Activated T-cell treated with anti-CD3 and anti-CD28 coated beads, Interleukin-2, amount 50 U/mL, for 4 hours (primary cell): ENCODE measurements around the gene MYL7. TPM values are rescaled to one million over a fixed set of nuclear protein-coding genes. Genes with fewer than 3 reads are reported as not detected.
"Not testable (repeated sequence)": the region's sequence is repeated elsewhere in the genome, so short reads cannot be mapped to it uniquely, and the experiment has no call there.

ENCODE experiments used
- ATAC-seq, 2 donors: fragments of 200-7000 bp; cut with Tn5 transposase; one replicate each; pipeline ENCODE4 v1.10.0; 2021
- DNase-seq: peaks from one replicate; pipeline ENCODE4 v3.0.0-alpha.2; 2020
- H3K27me3 Mint-ChIP-seq: one replicate; pipeline ENCODE4 v1.8.0; 2021; ENCODE audit warnings: low read depth, mixed read lengths
- H3K36me3 Mint-ChIP-seq: one replicate; pipeline ENCODE4 v1.8.0; 2022; ENCODE audit warnings: mixed read lengths; ENCODE audit not compliant: insufficient read depth
- H3K4me1 Mint-ChIP-seq: one replicate; pipeline ENCODE4 v1.8.0; 2021; ENCODE audit warnings: low read depth, mixed read lengths
- H3K4me3 Mint-ChIP-seq: one replicate; pipeline ENCODE4 v1.8.0; 2021; ENCODE audit warnings: mild to moderate bottlenecking, moderate library complexity, mixed read lengths
- H3K9me3 Mint-ChIP-seq: one replicate; pipeline ENCODE4 v1.8.0; 2021; ENCODE audit warnings: mixed read lengths
- total RNA-seq, 3 donors: library from RNA; stranded (reverse); gene quantifications; one replicate each; pipeline ENCODE4 v1.2.1, GENCODE V29; 2021

Gene MYL7
- total RNA-seq, 3 donors from 2014 or later: 0.55 TPM; not detected in 2

DNA sequence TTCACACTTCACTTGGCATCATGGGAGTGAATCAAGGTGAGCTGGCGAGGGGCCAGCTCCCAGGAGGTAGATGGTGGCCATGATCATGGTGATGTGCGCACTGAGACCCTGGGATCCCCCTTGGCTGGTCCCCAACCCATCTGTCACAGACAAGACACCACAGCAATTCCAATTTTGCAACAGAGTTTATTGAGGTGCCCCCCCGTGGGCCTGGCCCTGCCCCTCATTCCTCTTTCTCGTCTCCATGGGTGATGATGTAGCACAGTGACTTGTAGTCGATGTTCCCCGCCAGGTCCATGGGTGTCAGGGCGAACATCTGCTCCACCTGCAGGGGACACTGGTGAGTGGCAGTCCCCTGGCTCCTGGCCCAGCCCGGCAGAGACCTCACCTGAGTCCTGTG lies 2.4 kb downstream of the MYL7 start:
- H3K4me1 Mint-ChIP-seq: no peaks in the 10 kb centered on the region
- H3K36me3 Mint-ChIP-seq: no peaks in the 10 kb centered on the region
- H3K27me3 Mint-ChIP-seq: peaks cover 2% of the 10 kb centered on the region
- ATAC-seq (peak in 1 of 2 donors; percentile 21), DNase-seq (no peak)
- no peak overlapping the region for H3K4me3 Mint-ChIP-seq
- no peaks in the 10 kb centered on the region for H3K9me3 Mint-ChIP-seq

DNA sequence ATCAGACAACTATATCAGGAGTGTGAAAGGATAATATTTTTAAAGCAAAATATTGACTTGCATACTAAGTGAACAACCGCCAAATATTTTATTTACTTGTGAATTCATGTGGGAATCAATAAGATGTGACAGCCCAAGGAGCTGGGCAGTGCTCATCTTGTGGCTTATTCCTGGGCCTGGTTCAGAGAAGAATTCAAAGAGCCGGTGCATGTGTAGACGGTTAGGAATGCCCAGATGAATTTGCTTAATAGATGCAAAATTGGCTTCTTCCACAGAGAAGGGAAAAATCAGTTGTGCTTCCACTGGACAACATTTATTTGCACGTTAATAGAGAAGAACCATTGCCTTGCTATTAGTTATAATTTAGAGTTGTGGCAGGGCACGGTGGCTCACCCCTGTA lies 4.4 kb downstream of the MYL7 start:
- Mint-ChIP-seq H3K4me3 (no peak overlapping the region), H3K27me3 (peaks cover 2% of the 10 kb centered on the region), H3K4me1 (no peaks in the 10 kb centered on the region), H3K9me3 (no peaks in the 10 kb centered on the region), H3K36me3 (no peaks in the 10 kb centered on the region)
- ATAC-seq (no peak), DNase-seq (no peak)

DNA sequence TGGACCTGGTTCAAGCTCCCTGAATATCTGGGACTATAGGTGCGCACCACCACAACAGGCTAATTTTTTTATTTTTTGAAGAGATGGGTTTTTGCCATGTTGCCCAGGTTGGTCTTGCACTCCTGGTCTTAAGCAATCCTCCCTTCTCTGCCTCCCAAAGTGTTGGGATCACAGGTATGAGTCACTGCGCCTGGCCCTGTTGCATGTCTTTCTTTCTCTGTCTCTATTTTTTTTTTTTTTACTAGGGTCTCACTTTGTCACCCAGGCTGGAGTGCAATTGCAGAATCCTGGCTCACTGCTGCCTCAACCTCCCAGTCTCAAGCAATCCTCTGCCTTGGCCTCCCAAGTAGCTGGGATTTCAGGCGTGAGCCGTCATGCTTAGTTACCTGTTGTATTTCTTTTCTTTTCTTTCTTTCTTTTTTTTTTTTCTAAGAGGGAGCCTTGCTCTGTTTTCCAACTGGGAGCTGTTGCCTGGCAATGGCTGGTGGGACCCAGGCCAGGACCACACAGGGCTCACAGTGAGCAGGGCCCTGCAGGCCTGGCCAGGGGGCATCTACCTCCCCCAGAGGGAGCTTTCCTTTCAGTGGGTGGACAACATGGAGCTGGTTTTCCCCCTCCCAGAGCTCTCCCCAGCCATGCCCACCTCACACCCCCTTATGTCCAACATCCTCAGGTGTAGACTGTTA lies 6.0 kb downstream of the MYL7 start:
- H3K4me3 Mint-ChIP-seq: no peak overlapping the region
- no peaks in the 10 kb centered on the region for H3K4me1 Mint-ChIP-seq
- ATAC-seq (no peak), DNase-seq (no peak)
- no peaks in the 10 kb centered on the region for H3K9me3 Mint-ChIP-seq
- peaks cover 2% of the 10 kb centered on the region for H3K27me3 Mint-ChIP-seq
- H3K36me3 Mint-ChIP-seq: no peaks in the 10 kb centered on the region

DNA sequence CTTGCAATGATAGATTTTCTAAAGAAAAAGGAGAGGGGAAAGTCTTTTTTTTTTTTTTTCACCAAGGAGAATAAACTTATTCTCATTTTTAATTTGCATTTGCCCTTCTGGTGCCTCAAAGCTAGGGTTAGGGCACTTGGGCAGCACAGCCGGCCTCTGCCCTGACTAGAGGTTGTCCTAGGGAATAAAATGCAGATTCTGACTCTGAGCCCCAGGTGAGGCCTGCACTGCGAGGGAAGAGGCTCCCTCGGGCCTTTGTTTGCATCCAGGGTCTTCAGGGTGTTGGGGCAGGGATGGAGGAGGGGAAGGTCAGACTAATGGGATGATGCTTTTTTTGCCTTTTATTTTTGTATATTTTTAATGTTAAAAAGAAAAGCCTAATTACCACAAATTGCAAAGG lies 7.8 kb downstream of the MYL7 start:
- Mint-ChIP-seq H3K27me3 (peaks cover 2% of the 10 kb centered on the region), H3K36me3 (no peaks in the 10 kb centered on the region), H3K4me1 (no peaks in the 10 kb centered on the region), H3K9me3 (no peaks in the 10 kb centered on the region), H3K4me3 (no peak overlapping the region)
- DNase-seq (no peak), ATAC-seq (no peak)

DNA sequence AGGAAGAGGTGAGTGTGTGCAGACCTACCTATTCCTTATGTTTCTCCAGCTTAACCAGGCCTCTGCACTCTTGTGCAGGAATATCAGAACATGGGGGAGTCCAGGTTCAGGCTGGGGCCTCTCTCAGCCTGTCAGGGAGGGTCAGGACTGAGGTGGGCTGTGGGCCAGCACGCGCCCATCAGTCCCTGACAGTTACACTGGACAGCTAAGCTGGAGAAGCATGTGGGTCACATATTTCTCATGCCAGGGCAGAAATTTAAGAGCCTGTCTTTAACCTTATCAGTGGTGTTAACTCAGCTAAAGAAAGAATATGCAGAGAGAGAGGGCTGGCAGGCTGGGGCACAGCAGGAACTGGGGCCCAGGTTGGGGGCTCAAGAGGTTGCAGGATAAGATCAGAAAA lies 9.1 kb downstream of the MYL7 start:
- H3K4me1 Mint-ChIP-seq: no peaks in the 10 kb centered on the region
- no peak overlapping the region for H3K4me3 Mint-ChIP-seq
- ATAC-seq (no peak), DNase-seq (no peak)
- peaks cover 5% of the 10 kb centered on the region for H3K27me3 Mint-ChIP-seq
- peaks cover 2% of the 10 kb centered on the region for H3K36me3 Mint-ChIP-seq
- no peaks in the 10 kb centered on the region for H3K9me3 Mint-ChIP-seq

DNA sequence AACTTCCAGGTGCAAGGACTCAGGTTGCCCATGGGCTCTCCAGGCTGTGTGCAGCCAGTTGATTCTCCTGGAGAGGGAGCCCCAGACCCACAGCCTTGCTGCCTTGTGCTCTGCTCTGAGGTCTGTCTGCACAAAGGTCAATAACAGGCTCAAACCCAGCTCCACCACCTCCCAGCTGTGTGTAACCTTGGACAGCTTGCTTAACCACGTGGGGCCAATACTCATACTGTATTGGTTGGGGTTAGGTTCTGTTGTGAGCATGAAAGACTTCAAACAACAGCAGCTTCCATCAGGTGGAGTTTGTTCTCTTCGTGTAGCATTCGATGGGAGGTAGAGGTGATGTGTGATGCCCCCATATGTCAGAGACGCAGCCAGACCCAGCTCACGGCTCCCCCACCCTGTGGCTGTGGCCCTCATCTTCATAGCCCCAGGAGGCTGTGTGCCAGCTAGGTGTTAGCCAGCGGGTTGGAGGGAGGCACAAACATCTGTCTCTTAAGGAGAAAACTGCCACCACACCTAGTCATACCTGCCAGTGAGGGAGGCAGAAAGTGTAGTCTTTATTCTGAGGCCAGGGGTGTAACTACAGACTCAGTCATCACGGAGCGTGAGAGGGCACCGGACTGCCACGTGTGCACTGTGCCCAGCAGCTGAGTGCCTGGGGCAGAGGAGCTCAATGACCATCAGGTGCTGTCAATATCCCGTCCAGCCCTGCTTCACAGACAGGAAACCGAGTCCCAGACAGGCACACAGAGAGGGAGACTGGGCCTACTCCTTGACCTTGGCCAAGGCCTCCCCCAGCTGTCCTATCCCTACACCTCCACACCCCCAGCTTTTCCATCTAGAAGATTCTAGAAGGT lies 9.7 kb downstream of the MYL7 start:
- no peaks in the 10 kb centered on the region for H3K4me1 Mint-ChIP-seq
- H3K4me3 Mint-ChIP-seq: no peak overlapping the region
- peaks cover 5% of the 10 kb centered on the region for H3K27me3 Mint-ChIP-seq
- no peaks in the 10 kb centered on the region for H3K9me3 Mint-ChIP-seq
- peak in 1 of 2 donors; percentile 48 for ATAC-seq
- no peak for DNase-seq
- H3K36me3 Mint-ChIP-seq: peaks cover 2% of the 10 kb centered on the region

DNA sequence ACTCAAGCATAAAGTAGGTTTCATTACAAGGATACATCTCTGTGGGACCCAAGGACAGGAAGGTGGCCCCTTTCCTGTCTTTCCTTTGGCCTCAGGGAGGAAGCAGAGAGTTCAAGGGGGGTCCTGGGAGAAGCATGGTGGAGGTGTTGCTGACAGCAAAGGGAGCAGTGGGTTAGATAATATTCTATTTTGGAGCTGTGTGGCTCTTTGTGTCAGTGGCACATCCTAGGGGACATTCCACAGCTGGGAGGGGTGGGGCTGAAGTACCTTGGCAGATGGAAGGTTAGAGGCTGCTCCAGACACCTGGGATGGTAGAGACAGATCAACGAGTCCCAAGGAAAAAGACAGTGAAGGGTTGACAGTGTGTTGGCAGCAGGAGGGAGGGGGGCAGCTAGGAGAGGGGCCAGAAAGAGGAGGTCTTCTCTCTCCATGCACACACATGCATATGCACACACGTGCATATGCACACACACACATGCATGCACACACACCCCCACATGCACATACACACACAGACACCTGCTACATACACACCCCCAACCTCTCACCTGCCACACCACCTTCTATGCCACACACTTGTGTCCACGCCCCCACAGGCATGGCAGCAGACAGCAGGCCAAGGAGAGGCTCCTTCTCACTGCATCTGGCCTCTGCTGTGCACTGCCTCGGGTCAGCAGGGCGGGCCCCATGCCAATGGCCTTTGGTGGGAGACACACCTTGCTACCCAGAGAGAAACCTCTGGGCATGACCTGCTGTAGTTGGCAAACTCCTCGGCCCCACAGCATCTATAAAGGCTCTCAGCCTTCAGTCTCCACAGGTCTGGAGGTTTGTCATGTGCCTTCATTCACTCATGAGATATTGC lies 12.2 kb downstream of the MYL7 start:
- H3K4me3 Mint-ChIP-seq: no peak overlapping the region
- ATAC-seq: no peak

DNA sequence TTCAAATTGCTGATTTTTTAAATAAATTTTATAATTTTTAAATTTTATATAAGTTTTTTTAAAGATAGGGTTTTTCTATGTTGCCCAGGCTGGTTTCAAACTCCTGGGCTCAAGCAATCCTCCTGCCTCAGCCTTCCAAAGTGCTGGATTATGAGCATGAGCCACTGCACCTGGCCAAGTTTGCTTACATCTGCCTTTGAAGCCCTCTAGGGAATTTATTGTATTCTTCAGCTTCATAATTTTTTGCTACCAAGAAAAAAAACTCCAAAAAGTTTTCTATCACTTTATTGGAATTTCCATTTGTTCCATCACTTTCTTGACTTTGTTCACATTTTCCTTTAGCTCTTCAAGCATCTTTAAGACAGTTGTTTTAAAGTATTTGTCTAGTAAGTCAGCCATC lies 14.0 kb downstream of the MYL7 start:
- Mint-ChIP-seq H3K4me3 (no peak overlapping the region), H3K4me1 (peaks cover 10% of the 10 kb centered on the region), H3K36me3 (peaks cover 5% of the 10 kb centered on the region), H3K27me3 (peaks cover 3% of the 10 kb centered on the region), H3K9me3 (no peaks in the 10 kb centered on the region)
- DNase-seq (no peak), ATAC-seq (no peak)

More for the DNA sequence above, 12.2 kb downstream of the MYL7 start:
- no peaks in the 10 kb centered on the region for H3K9me3 Mint-ChIP-seq
- H3K27me3 Mint-ChIP-seq: peaks cover 3% of the 10 kb centered on the region
- DNase-seq: no peak
- H3K4me1 Mint-ChIP-seq: peaks cover 3% of the 10 kb centered on the region
- peaks cover 2% of the 10 kb centered on the region for H3K36me3 Mint-ChIP-seq

DNA sequence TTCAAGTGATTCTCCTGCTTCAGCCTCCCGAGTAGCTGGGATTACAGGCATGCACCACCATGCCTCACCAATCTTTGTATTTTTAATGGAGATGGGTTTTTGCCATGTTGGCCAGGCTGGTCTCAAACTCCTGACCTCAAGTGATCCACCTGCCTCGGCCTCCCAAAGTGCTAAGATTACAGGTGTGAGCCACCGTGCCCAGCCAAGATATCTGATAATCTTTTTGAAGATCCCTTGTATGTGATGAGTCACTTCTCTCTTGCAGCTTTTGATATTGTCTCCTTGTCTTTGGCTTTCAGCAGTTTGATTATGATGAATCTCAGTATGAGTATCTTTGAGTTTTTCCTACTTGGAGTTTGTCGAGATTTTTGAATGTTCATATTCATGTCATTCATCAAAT lies 14.6 kb downstream of the MYL7 start:
- not testable (repeated sequence) for H3K36me3 Mint-ChIP-seq, H3K27me3 Mint-ChIP-seq, H3K4me3 Mint-ChIP-seq

DNA sequence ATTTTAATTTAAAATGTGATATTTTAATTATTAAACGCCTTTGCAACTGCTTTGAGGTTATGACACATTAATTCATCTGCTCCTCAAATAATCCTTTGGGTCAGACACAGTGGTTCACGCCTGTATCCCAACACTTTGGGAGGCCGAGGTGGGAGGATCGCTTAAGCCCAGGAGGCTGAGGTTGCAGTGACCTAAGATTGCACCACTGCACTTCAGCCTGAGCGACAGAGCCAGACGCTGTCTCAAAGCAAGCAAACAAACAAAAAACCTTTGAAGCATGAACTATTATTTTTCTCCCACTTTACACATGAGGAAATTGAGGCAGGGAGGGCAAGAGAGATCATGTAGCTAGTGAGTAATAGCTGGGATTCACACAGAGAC lies 16.3 kb downstream of the MYL7 start:
- Mint-ChIP-seq H3K4me3 (peak overlapping the region; percentile 62), H3K4me1 (peaks cover 30% of the 10 kb centered on the region), H3K9me3 (no peaks in the 10 kb centered on the region), H3K27me3 (peaks cover 3% of the 10 kb centered on the region), H3K36me3 (peaks cover 19% of the 10 kb centered on the region)
- DNase-seq (no peak), ATAC-seq (no peak)

More for the DNA sequence above, 14.6 kb downstream of the MYL7 start:
- H3K9me3 Mint-ChIP-seq, DNase-seq, ATAC-seq: not testable (repeated sequence)
- peaks cover 14% of the 10 kb centered on the region for H3K4me1 Mint-ChIP-seq

DNA sequence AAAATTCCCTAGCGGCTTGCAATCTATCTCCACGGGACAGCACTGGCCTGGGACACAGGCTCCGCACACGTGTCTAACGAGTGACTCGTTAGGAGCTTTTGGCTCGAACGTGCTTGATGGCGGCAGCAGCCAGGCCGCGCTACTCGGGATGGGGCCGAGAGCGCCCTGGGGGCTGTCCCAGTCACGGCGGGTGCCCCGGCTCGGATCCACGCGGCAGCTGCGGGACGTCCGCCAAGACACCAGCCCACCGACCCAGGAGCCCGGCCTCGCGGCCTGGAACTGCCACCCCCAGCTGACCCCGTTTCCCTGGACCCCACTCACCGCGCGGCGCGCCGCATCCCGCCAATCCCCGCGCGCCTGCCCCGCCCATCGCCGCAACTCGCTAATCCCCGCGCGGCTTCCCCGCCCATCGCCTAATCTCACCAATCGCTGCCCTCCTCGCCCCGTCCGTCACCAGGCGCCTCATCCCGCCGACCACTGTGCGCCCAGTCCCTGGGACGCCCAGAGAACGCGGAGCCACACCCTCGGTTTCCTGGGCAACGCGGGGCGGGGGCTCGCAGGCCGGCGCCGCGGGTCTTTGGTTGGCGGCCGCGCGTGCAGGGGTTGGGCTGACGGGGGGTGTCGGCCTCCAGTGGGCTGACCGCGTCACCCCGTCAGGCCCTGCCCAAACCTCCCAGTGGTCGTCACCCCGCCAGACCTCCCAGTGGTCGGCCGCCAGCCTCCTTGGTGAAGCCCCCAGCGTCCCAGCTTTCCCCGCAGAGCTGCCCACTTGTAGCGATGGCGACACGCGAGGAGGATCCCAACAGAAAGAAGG lies 17.7 kb downstream of the MYL7 start, which contains the start of gene POLD2:
Gene POLD2, minus strand, starts transcription at position 359 of the 814 bp plus-strand sequence. CDS start 1,495 bp downstream, outside the sequence.
- peak; percentile 99 for ATAC-seq
- peaks cover 3% of the 10 kb centered on the region for H3K27me3 Mint-ChIP-seq
- peak; percentile 97 for DNase-seq
- H3K4me1 Mint-ChIP-seq: peaks cover 33% of the 10 kb centered on the region
- no peaks in the 10 kb centered on the region for H3K9me3 Mint-ChIP-seq
- H3K36me3 Mint-ChIP-seq: peaks cover 29% of the 10 kb centered on the region
- H3K4me3 Mint-ChIP-seq: peak within 1 kb of the TSS; percentile 88

DNA sequence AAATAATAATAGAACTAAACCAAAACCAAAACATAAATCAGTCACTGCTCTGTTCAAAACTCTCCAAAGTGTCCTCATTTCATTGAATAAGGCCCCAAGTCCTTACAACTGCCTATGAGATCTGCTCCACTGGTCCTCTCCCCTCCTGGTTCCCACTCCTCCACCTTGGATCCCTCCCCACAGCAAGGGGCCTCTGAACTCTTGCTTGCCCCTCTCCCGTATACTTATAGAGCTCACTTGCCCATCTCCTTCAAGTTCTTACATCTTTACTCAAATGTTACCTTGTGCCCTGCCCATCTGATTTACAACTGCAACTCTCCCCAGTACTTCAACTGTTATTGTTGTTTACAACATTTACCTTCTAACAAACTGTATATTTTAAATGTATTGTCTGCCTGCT lies 18.6 kb downstream of the MYL7 start:
- Mint-ChIP-seq H3K4me3 (peak overlapping the region; percentile 88), H3K4me1 (peaks cover 33% of the 10 kb centered on the region), H3K9me3 (no peaks in the 10 kb centered on the region), H3K36me3 (peaks cover 35% of the 10 kb centered on the region), H3K27me3 (peaks cover 3% of the 10 kb centered on the region)
- DNase-seq: no peak
- no peak for ATAC-seq

DNA sequence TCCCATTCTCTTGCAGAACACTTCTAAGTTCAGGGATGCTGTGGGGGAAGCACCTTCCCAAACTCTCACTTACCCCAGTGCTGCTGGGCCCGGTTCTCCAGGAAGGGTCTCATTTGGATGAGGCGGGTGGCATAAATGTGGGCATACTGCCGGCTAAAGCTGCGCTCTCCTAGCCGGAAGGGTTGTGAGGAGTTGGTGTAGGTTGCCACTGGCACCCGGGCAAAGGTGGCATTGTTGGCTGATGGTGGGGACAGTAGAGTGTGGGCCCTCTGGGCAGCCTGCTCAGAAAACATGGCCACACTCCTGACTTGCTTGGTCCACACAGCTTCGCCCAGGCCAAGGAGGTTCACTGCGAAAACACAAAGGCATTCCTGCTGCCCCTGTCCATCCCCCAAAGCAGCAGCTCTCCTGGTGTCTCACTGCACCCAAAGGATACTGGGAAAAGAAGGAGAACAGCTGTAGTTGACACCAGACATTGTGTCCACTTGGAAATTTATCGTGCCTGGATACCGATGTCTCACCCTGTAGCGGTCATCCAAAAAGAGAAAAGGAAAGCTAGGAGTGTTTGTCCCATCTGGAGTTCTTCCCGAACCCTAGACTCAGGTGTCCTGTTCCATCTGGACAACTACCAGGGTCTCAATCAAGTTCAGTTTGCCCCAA lies 19.2 kb downstream of the MYL7 start:
- no peak for DNase-seq
- Mint-ChIP-seq H3K4me3 (peak overlapping the region; percentile 88), H3K4me1 (peaks cover 33% of the 10 kb centered on the region), H3K9me3 (no peaks in the 10 kb centered on the region), H3K36me3 (peaks cover 36% of the 10 kb centered on the region), H3K27me3 (no peaks in the 10 kb centered on the region)
- ATAC-seq: no peak
